IMR-90 (cell line): ENCODE measurements around the gene STAC. TPM values are rescaled to one million over a fixed set of nuclear protein-coding genes. Genes with fewer than 3 reads are reported as not detected.
A peak's percentile ranks its signal among the peaks of the same experiment; 100 is the strongest.

Experiments
- ATAC-seq: fragments of 200-7000 bp; cut with Tn5 transposase; 2 replicates; pipeline ENCODE4 v1.9.1; 2020; ENCODE audit warnings: low read depth, mild to moderate bottlenecking, moderate library complexity
- BruUV-seq: library from RNA; stranded (reverse); fragments of 400-500 nt; replicated peaks from 2 replicates; lab custom pipeline; 2021; lab: Mats Ljungman, UMichigan
- CTCF ChIA-PET: fragments of 300-600 bp; formaldehyde crosslinking; extraction: SDS; loops from one replicate; lab custom pipeline; 2021; ENCODE audit warnings: antibody characterized with exemption; lab: Yijun Ruan, JAX
- POLR2A ChIA-PET: fragments of 300-600 bp; sonication (Branson Sonifier 250); formaldehyde crosslinking; loops from one replicate; lab custom pipeline; 2022; ENCODE audit warnings: antibody characterized with exemption; ENCODE audit not compliant: unreplicated experiment; lab: Charles Lee
- DNase-seq: peaks from one replicate; pipeline ENCODE4 v3.0.0; 2013
- H2AFZ ChIP-seq: replicated peaks from 2 replicates; pipeline ENCODE3; 2013; ENCODE audit warnings: low read length, mild to moderate bottlenecking; ENCODE audit not compliant: poor library complexity
- H2AK5ac ChIP-seq: 2 replicates; pipeline ENCODE4 v1.6.1; 2013; ENCODE audit warnings: low read depth, low read length, inconsistent platforms
- H2AK9ac ChIP-seq: replicated peaks from 2 replicates; pipeline ENCODE3; 2013; ENCODE audit warnings: mild to moderate bottlenecking, low read depth, low read length, moderate library complexity; ENCODE audit not compliant: poor library complexity
- H2BK120ac ChIP-seq: 2 replicates; pipeline ENCODE4 v1.6.1; 2013; ENCODE audit warnings: low read depth, low read length, inconsistent platforms
- H2BK15ac ChIP-seq: 3 replicates; pipeline ENCODE4 v1.6.1; 2013; ENCODE audit warnings: low read depth, low read length, inconsistent platforms
- H2BK20ac ChIP-seq: 2 replicates; pipeline ENCODE4 v1.6.1; 2013; ENCODE audit warnings: low read depth, mild to moderate bottlenecking, inconsistent platforms, low read length, moderate library complexity
- H2BK5ac ChIP-seq: 2 replicates; pipeline ENCODE4 v1.6.1; 2013; ENCODE audit warnings: mild to moderate bottlenecking, low read depth, low read length, inconsistent platforms; ENCODE audit not compliant: poor library complexity, severe bottlenecking
- H3K14ac ChIP-seq: replicated peaks from 2 replicates; pipeline ENCODE4 v1.6.1; 2013; ENCODE audit warnings: low read depth, low read length, inconsistent platforms
- H3K18ac ChIP-seq: 2 replicates; pipeline ENCODE4 v1.6.1; 2013; ENCODE audit warnings: low read depth, low read length, control low read depth
- H3K23ac ChIP-seq: 2 replicates; pipeline ENCODE4 v1.6.1; 2013; ENCODE audit warnings: low read depth, low read length, inconsistent platforms
- H3K27ac ChIP-seq: 2 replicates; pipeline ENCODE4 v1.5.1; 2013; ENCODE audit warnings: mild to moderate bottlenecking, control low read depth, low read length; ENCODE audit not compliant: insufficient read depth
- H3K27me3 ChIP-seq: 2 replicates; pipeline ENCODE4 v1.6.1; 2013; ENCODE audit warnings: low read length; ENCODE audit not compliant: control insufficient read depth, insufficient read depth
- H3K36me3 ChIP-seq: 2 replicates; pipeline ENCODE4 v1.6.1; 2013; ENCODE audit warnings: low read length, mixed read lengths; ENCODE audit not compliant: control insufficient read depth, insufficient read depth
- H3K4ac ChIP-seq: 2 replicates; pipeline ENCODE4 v1.6.1; 2013; ENCODE audit warnings: low read depth, low read length, inconsistent platforms
- H3K4me1 ChIP-seq: 2 replicates; pipeline ENCODE4 v1.6.1; 2013; ENCODE audit warnings: low read length, mixed read lengths; ENCODE audit not compliant: control insufficient read depth, insufficient read depth
- H3K4me2 ChIP-seq: 2 replicates; pipeline ENCODE4 v1.6.1; 2013; ENCODE audit warnings: low read depth, mild to moderate bottlenecking, control low read depth, low read length, moderate library complexity
- H3K4me3 ChIP-seq: 2 replicates; pipeline ENCODE4 v1.5.1; 2013; ENCODE audit warnings: low read depth, mild to moderate bottlenecking, control low read depth, low read length, moderate library complexity; ENCODE audit not compliant: insufficient read depth
- H3K56ac ChIP-seq: 2 replicates; pipeline ENCODE4 v1.6.1; 2013; ENCODE audit warnings: low read length, inconsistent platforms; ENCODE audit not compliant: insufficient read depth; ENCODE audit errors: extremely low read depth
- H3K79me1 ChIP-seq, 2 experiments: 2 replicates each; pipeline ENCODE4 v1.6.1; 2013; ENCODE audit warnings: low read length in 2 of 2, inconsistent platforms in 1 of 2, low read depth in 1 of 2
- H3K9ac ChIP-seq: 2 replicates; pipeline ENCODE4 v1.6.1; 2013; ENCODE audit warnings: low read depth, low read length, control low read depth
- H3K9me1 ChIP-seq: 2 replicates; pipeline ENCODE4 v1.6.1; 2013; ENCODE audit warnings: low read length, inconsistent platforms; ENCODE audit not compliant: insufficient read depth
- H3K9me3 ChIP-seq: 2 replicates; pipeline ENCODE4 v1.6.1; 2013; ENCODE audit warnings: low read length; ENCODE audit not compliant: control insufficient read depth, insufficient read depth
- H4K20me1 ChIP-seq: 2 replicates; pipeline ENCODE4 v1.6.1; 2013; ENCODE audit warnings: low read length, inconsistent platforms; ENCODE audit not compliant: insufficient read depth
- H4K5ac ChIP-seq: 2 replicates; pipeline ENCODE4 v1.6.1; 2013; ENCODE audit warnings: mild to moderate bottlenecking, low read depth, low read length, control low read depth
- H4K8ac ChIP-seq, 2 experiments: 2 replicates each; pipeline ENCODE4 v1.6.1; 2013; ENCODE audit warnings: low read depth in 2 of 2, low read length in 2 of 2, control low read depth in 1 of 2, inconsistent platforms in 1 of 2
- H4K91ac ChIP-seq: 2 replicates; pipeline ENCODE4 v1.6.1; 2013; ENCODE audit warnings: low read depth, low read length, inconsistent platforms; ENCODE audit not compliant: insufficient read depth
- CEBPB ChIP-seq: IDR thresholded peaks from 2 replicates; pipeline ENCODE4 v1.6.1; 2012; ENCODE audit warnings: low read depth, low read length, improper control_type of control experiment
- SMC3 ChIP-seq: fragments of 150-350 bp; IDR thresholded peaks from 2 replicates; pipeline ENCODE4 v1.6.1; 2016; ENCODE audit warnings: low read depth, mild to moderate bottlenecking, antibody characterized with exemption, low read length, moderate library complexity
- WGBS, 2 experiments: methylation state at CpG; one replicate each; pipeline versions ENCODE4 v1.1.5 to v1.1.7; 2013; ENCODE audit warnings: missing lambda C conversion rate in 2 of 2; ENCODE audit not compliant: insufficient read length in 1 of 2; ENCODE audit errors: extremely low coverage in 2 of 2; 5-methylcytosine and 5-hydroxymethylcytosine counted together
- dilution Hi-C: fragments of 300-500 bp; cut with HindIII; formaldehyde crosslinking; loops from one replicate; pipeline ENCODE4 v1.14.3; 2018; ENCODE audit warnings: low sequenced_read_pairs; ENCODE audit not compliant: unreplicated experiment
- in situ Hi-C: fragments of 300-500 bp; cut with MboI; formaldehyde crosslinking; loops from 3 replicates; pipeline ENCODE4 v1.14.3; 2019; ENCODE audit warnings: low sequenced_read_pairs, inconsistent platforms, mixed read lengths
- intact Hi-C: fragments of 100-400 bp; cut with micrococcal nuclease; formaldehyde crosslinking; loops from 2 replicates; pipeline ENCODE4 v1.10.0; 2022
- polyA plus RNA-seq, 3 experiments: library from polyadenylated mRNA; depleted of rRNA; stranded (reverse); fragments of >200 nt; gene quantifications; 2 replicates each; pipeline ENCODE4 v1.2.3, GENCODE V29; 2012; ENCODE audit warnings: low replicate concordance in 1 of 3
- total RNA-seq: library from RNA; depleted of rRNA; stranded (reverse); fragments of >200 nt; gene quantifications from 2 replicates; pipeline ENCODE4 v1.2.3, GENCODE V29; 2012

STAC gene
- total and polyA plus RNA-seq, 2 of the 4 experiments (the other 2 are of a cell fraction): 0.19 to 0.36 TPM

DNA sequence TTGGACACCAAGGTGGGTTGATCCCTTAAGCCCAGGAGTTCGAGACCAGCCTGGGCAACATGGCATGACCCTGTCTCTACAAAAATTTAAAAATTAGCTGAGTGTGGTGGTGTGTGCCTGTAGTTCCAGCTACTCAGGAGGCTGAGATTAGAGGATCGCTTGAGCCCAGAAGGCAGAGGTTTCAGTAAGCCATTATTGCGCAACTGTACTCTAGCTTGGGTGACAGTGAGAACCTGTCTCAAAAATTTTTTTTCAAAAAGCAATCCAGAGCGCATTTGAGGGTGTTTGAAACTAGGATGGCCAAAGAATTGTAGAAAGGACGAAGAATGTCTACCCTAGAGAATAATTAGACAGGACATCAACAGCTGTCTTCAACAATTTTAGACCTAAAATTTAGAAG lies 103.4 kb downstream of the STAC start:
- CTCF ChIA-PET: no interaction called here
- no peak overlapping the region for H2AK5ac ChIP-seq

More for the DNA sequence above, 103.4 kb downstream of the STAC start:
- Histone ChIP-seq H2BK5ac (no peak overlapping the region), H3K27ac (no peak overlapping the region), H4K20me1 (no peaks in the 10 kb centered on the region), H2AK9ac (no peak overlapping the region), H2BK15ac (no peak overlapping the region), H3K56ac (no peak overlapping the region), H3K79me1 (no peaks in the 10 kb centered on the region), H3K4ac (no peak overlapping the region), H3K23ac (no peak overlapping the region), H3K9me1 (no peaks in the 10 kb centered on the region), H3K14ac (no peak overlapping the region), H3K27me3 (no peaks in the 10 kb centered on the region), H3K4me2 (no peak overlapping the region), H3K18ac (no peak overlapping the region), H2AFZ (no peak overlapping the region), H3K4me1 (no peaks in the 10 kb centered on the region), H3K36me3 (no peaks in the 10 kb centered on the region), H3K9me3 (no peaks in the 10 kb centered on the region), H3K9ac (no peak overlapping the region), H2BK120ac (no peak overlapping the region), H4K8ac (no peak overlapping the region), H2BK20ac (no peak overlapping the region), H3K4me3 (no peak overlapping the region), H4K91ac (no peak overlapping the region), H4K5ac (no peak overlapping the region)
- in situ Hi-C loops (no loop called here), intact Hi-C loops (no loop called here), dilution Hi-C loops (no loop called here)
- ATAC-seq (no peak), DNase-seq (no peak)
- POLR2A ChIA-PET: no interaction called here
- BruUV-seq: no TSS peak
- WGBS, 2 experiments: no CpG with 5 or more reads among the region's 5 CpGs
- no peak for TF ChIP-seq SMC3
- TF ChIP-seq CEBPB: peak; percentile 84
